Prostate gland (tissue), 2 donors: ENCODE measurements around the gene TRIM26. TPM values are rescaled to one million over a fixed set of nuclear protein-coding genes. Genes with fewer than 3 reads are reported as not detected.
"Not testable (repeated sequence)": the region's sequence is repeated elsewhere in the genome, so short reads cannot be mapped to it uniquely, and the experiment has no call there.

Experiments used
- DNase-seq: peaks from one replicate; pipeline ENCODE4 v3.0.0-alpha.2; 2019; ENCODE audit warnings: low spot score
- H3K27ac ChIP-seq, 2 donors: fragments of 200-600 bp; sonication (generic); 2 replicates each; pipeline ENCODE4 v1.5.1; 2017 to 2019
- H3K27me3 ChIP-seq: fragments of 200-600 bp; sonication (generic); replicated peaks from 2 replicates; pipeline ENCODE4 v1.5.1; 2019; ENCODE audit not compliant: insufficient read depth
- H3K36me3 ChIP-seq, 2 donors: fragments of 200-600 bp; sonication (generic); 1 replicate in 1 of 2; 2 replicates in 1 of 2; pipeline versions ENCODE4 v1.5.1 to v1.8.1; 2017 to 2019
- H3K4me1 ChIP-seq: fragments of 200-600 bp; sonication (generic); replicated peaks from 2 replicates; pipeline ENCODE4 v1.5.1; 2019
- H3K4me3 ChIP-seq, 2 donors: fragments of 200-600 bp; sonication (generic); 2 replicates each; pipeline ENCODE4 v1.5.1; 2017 to 2019
- H3K9me3 ChIP-seq: fragments of 200-600 bp; sonication (generic); 2 replicates; pipeline ENCODE4 v1.5.1; 2017
- CTCF ChIP-seq, 4 experiments: fragments of 200-600 bp in 2 of 4; fragments of 450-650 bp in 2 of 4; sonication (generic) in 2 of 4; IDR thresholded peaks; 1 replicate in 3 of 4; 2 replicates in 1 of 4; pipeline ENCODE4 v1.5.1; 2016 to 2019; ENCODE audit warnings: antibody characterized with exemption in 4 of 4, mild to moderate bottlenecking in 2 of 4, moderate library complexity in 2 of 4
- POLR2A ChIP-seq: fragments of 450-650 bp; IDR thresholded peaks from one replicate; pipeline ENCODE4 v1.6.1; 2016; ENCODE audit warnings: antibody characterized with exemption, mild to moderate bottlenecking
- POLR2AphosphoS5 ChIP-seq: sonication (generic); formaldehyde crosslinking; IDR thresholded peaks from one replicate; pipeline ENCODE4 v1.6.1; 2017; ENCODE audit warnings: antibody characterized with exemption
- WGBS: methylation state at CpG from one replicate; pipeline ENCODE4 v1.1.5; 2018; 5-methylcytosine and 5-hydroxymethylcytosine counted together
- intact Hi-C: fragments of 100-400 bp; cut with DNase I; formaldehyde crosslinking; loops from one replicate; pipeline ENCODE4 v1.14.2; 2022
- total RNA-seq, 2 donors: library from RNA; depleted of rRNA; stranded (reverse); fragments of >200 nt; gene quantifications; one replicate each; pipeline ENCODE4 v1.1.0, GENCODE V29; 2016

The TRIM26 gene
- total RNA-seq, 2 donors from 2014 or later: 74.8 to 100 TPM

- Histone ChIP-seq H3K36me3 (no peaks in the 10 kb centered on the region), H3K27ac (no peak overlapping the region), H3K4me1 (no peaks in the 10 kb centered on the region), H3K9me3 (no peaks in the 10 kb centered on the region), H3K4me3 (no peak overlapping the region), H3K27me3 (peaks cover 6% of the 10 kb centered on the region)
- no peak for TF ChIP-seq POLR2A
- no peak for TF ChIP-seq CTCF (IDR thresholded peaks at IDR 0.05)
- no peak for TF ChIP-seq POLR2AphosphoS5
- intact Hi-C loops: no loop called here
- no peak for DNase-seq
- WGBS: 65% methylated on average over 6 of the region's 6 CpGs
Measured at GRCh38 chr6:30167101-30167500, 46.1 kb downstream of the TRIM26 start.

- H3K4me3 ChIP-seq, H3K4me1 ChIP-seq, H3K27me3 ChIP-seq, H3K9me3 ChIP-seq, H3K36me3 ChIP-seq, DNase-seq, H3K27ac ChIP-seq, intact Hi-C loops: not testable (repeated sequence)
- 84% methylated on average over 1 of the region's 1 CpG for whole genome bisulfite sequencing
Measured at GRCh38 chr6:30165238-30165637, 48.0 kb downstream of the TRIM26 start.

GRCh38 chr6:30164714-30165113 is 48.5 kb downstream of the TRIM26 start:
- Histone ChIP-seq H3K36me3 (no peaks in the 10 kb centered on the region), H3K27ac (no peak overlapping the region), H3K9me3 (no peaks in the 10 kb centered on the region), H3K4me1 (no peaks in the 10 kb centered on the region), H3K27me3 (peaks cover 2% of the 10 kb centered on the region), H3K4me3 (no peak overlapping the region)
- WGBS: 84% methylated on average over 4 of the region's 4 CpGs
- TF ChIP-seq CTCF (IDR thresholded peaks at IDR 0.05) (no peak), POLR2AphosphoS5 (no peak), POLR2A (no peak)
- intact Hi-C loops: no loop called here
- no peak for DNase-seq

- H3K9me3 ChIP-seq: no peaks in the 10 kb centered on the region
- H3K27me3 ChIP-seq: peaks cover 2% of the 10 kb centered on the region
- no peaks in the 10 kb centered on the region for H3K36me3 ChIP-seq
- no peak for DNase-seq
- whole genome bisulfite sequencing: 85% methylated on average over 14 of the region's 16 CpGs
- no peak overlapping the region for H3K27ac ChIP-seq
- no peak overlapping the region for H3K4me3 ChIP-seq
- intact Hi-C loops: no loop called here
- H3K4me1 ChIP-seq: no peaks in the 10 kb centered on the region
- no peak for TF ChIP-seq POLR2A
- no peak for TF ChIP-seq POLR2AphosphoS5
- no peak for TF ChIP-seq CTCF (IDR thresholded peaks at IDR 0.05)
Measured at GRCh38 chr6:30163918-30164654, 49.1 kb downstream of the TRIM26 start.

- peaks cover 2% of the 10 kb centered on the region for H3K27me3 ChIP-seq
- no peak within 1 kb of the TSS for H3K27ac ChIP-seq
- no peaks in the 10 kb centered on the region for H3K9me3 ChIP-seq
- no peaks in the 10 kb centered on the region for H3K4me1 ChIP-seq
- H3K36me3 ChIP-seq: no peaks in the 10 kb centered on the region
- no peak within 1 kb of the TSS for H3K4me3 ChIP-seq
- intact Hi-C loops: no loop called here
- 74% methylated on average over 31 of the region's 31 CpGs for WGBS
- DNase-seq: no peak
- no peak for TF ChIP-seq POLR2A
- no peak for TF ChIP-seq POLR2AphosphoS5
- TF ChIP-seq CTCF (IDR thresholded peaks at IDR 0.05): no peak
Measured at GRCh38 chr6:30163090-30163917, 49.9 kb downstream of the TRIM26 start, which contains the start of gene TRIM15. TSS of gene TRIM15 (plus strand) at chr6:30163546. CDS start at chr6:30163685, 139 bp downstream.
